ENCODE measurements around the gene JAM2.

JAM2 gene

DNA sequence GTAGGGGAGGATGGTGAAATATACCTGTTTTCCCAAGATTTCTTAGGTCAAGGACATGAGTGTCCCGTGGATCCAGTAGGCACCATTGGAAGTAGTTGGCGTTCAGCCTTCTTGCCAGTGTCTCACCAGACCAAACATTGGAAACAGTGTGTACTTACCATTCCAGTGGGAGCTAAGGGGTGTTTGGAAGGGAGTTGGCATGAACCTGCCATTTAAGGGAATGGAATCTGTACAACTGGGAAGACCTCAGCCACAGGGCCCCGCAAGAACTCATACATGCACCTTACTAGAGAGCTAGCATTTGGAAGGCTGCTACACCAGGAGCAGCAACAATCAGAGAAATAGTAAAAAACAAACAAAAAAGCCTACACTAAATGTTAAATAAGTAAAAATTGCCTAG is 82.9 kb downstream of the JAM2 start:
- DNase-seq (ENCODE audit: low spot score), result no peak

DNA sequence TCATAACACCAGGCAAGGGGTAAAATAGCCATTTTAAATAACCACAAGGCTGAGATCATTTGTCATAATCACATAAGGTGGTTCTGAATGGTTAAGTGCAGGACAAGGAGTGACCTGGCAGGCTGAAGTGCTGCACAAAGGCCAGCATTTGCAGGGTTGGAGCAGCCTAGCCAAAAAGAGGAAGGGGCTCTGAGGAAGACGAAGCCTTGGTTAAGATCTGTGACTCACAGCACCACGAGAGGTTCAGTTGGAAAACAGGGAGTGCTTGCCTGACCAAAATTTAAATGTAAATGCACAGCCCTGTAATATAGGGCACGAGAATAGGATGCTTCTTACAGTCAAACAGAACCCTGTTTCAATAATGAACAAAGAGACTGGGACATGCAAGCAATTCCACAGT is 83.6 kb downstream of the JAM2 start:
- DNase-seq (ENCODE audit: low spot score), result no peak

DNA sequence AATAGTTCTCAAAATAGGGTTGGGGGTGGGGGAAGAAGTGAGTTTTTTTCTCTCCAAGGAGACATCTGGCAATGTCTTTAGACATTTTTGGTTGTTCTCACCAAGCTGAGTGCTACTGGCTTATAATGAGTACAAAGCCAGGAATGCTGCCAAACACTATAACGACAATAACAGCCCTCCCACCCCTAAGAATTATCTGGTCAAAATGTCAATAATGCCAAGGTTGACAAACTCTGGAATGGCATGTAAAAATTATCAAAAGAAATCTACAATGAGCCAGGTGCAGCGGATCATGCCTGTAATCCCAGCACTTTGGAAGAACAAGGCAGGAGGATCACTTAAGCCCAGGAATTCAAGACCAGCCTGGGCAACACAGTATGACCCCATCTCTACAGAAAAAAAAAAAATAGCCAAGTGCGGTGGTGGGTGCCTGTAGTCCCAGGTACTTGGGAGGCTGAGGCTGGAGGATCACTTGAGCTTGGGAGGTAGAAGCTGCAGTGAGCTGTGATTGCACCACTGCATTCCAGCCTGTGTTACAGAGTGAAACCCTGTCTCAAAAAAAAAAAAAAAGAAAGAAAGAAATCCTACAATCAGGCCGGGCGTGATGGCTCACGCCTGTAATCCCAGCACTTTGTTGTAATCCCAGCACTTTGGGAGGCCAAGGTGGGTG is 93.2 kb downstream of the JAM2 start:
- DNase-seq (ENCODE audit: low spot score), result no peak

DNA sequence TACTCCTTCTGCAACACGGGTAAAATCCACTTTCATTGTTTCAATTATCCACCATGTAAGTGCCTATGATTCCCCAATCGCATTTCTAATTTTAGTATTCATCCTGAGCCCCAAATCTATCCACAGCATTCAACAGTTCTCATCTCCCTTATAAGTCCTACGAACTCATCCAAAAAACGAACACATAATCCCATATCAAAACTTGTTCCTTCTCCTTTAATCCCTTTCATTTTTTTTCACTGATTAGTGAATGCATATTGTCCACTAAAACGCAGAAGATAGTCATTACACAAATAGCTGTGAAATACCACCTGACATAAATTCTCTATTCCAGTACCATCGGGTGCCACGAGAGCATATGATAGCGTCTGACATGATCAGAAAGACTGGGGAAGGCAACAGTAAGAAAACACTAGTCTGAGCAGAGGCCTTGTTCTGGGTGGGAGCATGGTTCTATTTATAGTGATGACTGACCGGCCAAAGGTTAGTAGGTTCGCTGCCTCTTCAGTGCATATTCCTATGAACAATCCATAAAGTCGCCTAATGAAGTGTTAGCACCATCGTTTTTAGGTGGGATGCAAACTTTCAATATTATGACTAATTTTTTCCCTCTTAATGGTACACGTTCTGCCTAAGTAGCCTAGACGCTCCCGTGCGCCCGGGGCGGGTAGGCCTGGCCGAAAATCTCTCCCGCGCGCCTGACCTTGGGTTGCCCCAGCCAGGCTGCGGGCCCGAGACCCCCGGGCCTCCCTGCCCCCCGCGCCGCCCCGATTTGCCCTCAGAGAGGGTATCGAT is 95.0 kb downstream of the JAM2 start:
- DNase-seq (ENCODE audit: low spot score), result peak; percentile 37

- no peak for DNase-seq (ENCODE audit: low spot score)
Measured at GRCh38 chr21:25734654-25734903, 95.5 kb downstream of the JAM2 start.

DNA sequence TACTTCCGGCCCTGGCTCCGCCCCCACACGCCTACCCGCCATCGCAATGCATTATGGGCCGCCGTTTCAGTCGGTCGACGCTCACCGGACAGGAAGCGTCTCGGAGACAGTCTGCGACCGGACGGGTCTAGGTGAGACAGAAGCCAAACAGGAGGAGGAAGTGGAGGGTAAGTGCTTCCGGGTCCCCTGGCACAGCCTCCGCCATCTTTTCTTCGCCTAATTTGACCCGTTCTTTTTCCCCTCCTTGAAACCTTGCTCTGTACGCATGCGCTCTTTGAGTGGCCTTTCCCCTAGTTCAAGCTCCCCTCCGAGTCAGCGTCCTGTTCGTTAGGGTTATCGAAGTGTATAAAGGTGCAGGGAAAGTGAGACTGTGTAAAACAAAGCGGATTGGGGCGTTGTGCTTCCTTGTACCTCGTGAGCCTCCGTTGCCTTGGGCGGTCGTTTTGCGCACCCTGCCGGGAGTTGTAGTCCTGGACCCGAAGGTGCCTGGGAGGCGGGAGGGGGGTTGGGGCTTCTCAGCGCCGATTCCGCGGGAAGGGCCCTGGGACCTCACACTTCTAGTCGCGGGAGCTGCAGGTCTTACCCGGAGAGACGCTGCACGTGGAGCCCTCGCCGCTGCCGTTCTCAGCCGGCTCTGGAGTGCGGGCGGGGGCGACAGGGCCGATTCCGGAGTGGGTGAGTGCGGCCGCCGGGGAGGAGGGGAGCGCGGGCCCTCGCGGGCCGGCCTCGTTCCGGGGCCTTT is 96.0 kb downstream of the JAM2 start, which contains the start of the genes ATP5PF and GABPA:
Gene ATP5PF, minus strand, starts transcription at position 1 of the 742 bp plus-strand sequence. CDS start 5,110 bp downstream, outside the sequence.
Gene GABPA, plus strand, starts transcription at position 69 of the 742 bp plus-strand sequence. CDS start 6,627 bp downstream, outside the sequence.
- peak; percentile 92 for DNase-seq (ENCODE audit: low spot score)

GRCh38 chr21:25735646-25736597 is 96.9 kb downstream of the JAM2 start:
- DNase-seq (ENCODE audit: low spot score), result peak; percentile 85

DNA sequence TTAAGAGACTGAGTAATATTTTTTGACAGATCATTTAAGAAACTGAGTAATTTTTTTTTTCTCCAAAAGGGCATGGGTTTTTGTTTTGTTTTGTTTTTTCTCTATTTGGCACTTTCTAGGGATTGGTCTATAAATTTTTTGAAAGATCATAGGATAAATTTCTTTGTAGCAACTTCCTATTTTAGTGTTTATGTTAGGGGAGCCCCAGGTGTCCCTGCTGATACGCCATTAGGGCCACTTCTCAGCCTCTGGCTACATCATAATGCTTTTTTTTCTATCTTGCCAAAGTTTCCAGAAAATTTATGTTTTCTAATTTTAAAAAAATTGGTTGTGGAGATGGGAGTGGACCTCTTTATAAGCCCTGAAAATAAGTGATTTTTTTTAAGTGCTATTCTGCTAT is 98.4 kb downstream of the JAM2 start:
- no peak for DNase-seq (ENCODE audit: low spot score)

- DNase-seq (ENCODE audit: low spot score), result no peak
Measured at GRCh38 chr21:25742900-25743299, 103.8 kb downstream of the JAM2 start.

DNA sequence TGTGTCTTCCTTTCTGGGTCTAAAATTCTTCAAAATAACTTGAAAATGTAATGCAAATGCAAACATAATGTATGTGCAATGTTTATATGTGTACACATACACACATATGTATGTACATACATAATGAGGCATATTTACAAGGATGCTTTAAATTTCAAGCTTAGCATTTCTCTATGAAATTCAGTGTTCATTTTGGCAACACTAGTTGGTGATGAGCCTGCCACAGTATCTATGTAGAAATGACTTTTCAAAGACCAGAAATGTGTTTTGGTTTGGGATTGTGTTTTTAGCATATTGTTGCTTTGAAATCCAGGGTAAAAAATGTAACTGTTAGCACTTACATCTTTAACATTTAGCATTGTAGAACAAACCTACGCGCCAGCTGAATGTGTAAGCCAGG is 105.8 kb downstream of the JAM2 start:
- no peak for DNase-seq (ENCODE audit: low spot score)

GRCh38 chr21:25750085-25750484 is 111.0 kb downstream of the JAM2 start:
- DNase-seq (ENCODE audit: low spot score), result no peak

GRCh38 chr21:25752416-25752815 is 113.4 kb downstream of the JAM2 start:
- no peak for DNase-seq (ENCODE audit: low spot score)

- no peak for DNase-seq (ENCODE audit: low spot score)
Measured at GRCh38 chr21:25756190-25756932, 117.3 kb downstream of the JAM2 start.

DNA sequence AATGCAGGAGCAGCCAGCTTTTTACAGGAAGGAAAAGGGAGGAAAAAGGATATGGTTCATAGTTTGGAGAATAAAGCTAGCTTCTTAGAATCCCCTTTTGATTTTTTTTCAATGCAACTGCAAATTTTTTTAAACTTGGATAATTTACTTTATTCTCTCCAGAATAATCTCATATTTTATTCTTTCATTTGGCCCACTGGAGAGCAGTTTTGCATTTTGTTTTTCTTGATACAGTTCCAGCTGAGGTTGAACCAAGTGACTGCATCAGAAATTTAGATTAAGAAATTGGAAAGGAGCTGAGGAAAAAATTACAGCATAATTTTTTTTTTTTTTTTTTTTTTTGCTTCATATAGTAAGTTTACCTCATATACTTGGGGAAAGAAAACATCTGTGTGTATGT is 118.5 kb downstream of the JAM2 start:
- no peak for DNase-seq (ENCODE audit: low spot score)

GRCh38 chr21:25759573-25759972 is 120.5 kb downstream of the JAM2 start:
- no peak for DNase-seq (ENCODE audit: low spot score)

GRCh38 chr21:25760061-25760460 is 121.0 kb downstream of the JAM2 start:
- no peak for DNase-seq (ENCODE audit: low spot score)

- no peak for DNase-seq (ENCODE audit: low spot score)
Measured at GRCh38 chr21:25760677-25761076, 121.6 kb downstream of the JAM2 start.

DNA sequence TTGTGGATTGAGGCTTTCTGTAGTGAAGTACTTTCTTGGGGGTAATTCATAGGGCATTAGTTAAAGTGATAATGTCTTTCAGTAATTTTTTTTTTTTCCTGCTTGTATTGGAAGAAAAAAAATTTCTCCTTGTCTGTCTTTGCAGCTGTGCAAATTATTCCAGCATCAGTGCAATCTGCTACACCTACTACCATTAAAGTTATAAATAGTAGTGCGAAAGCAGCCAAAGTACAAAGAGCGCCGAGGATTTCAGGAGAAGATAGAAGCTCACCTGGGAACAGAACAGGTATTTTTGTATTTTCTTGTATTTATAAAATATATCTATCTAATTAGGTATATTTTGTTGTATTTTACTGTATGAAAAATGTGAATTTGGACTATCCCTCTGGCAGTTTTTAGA is 125.0 kb downstream of the JAM2 start:
- DNase-seq (ENCODE audit: low spot score), result no peak

Data from D341Med (cell line).